K562 (cell line): ENCODE measurements around the gene TGFBR3L. TPM values are rescaled to one million over a fixed set of nuclear protein-coding genes. Genes with fewer than 3 reads are reported as not detected.

ENCODE experiments used
- ATAC-seq: fragments of 200-7000 bp; cut with Tn5 transposase; 3 replicates; pipeline ENCODE4 v1.9.1; 2020; ENCODE audit warnings: moderate library complexity
- BruUV-seq: library from RNA; stranded (reverse); fragments of 400-500 nt; replicated peaks from 2 replicates; lab custom pipeline; 2021; lab: Mats Ljungman, UMichigan
- CTCF ChIA-PET: fragments of 300-600 bp; formaldehyde crosslinking; extraction: SDS; loops from one replicate; lab custom pipeline; 2021; ENCODE audit warnings: low intra/inter-chr PET ratio; lab: Yijun Ruan, JAX
- POLR2A ChIA-PET: fragments of 300-600, 350-650 bp; sonication (Branson Sonifier 250); formaldehyde crosslinking; extraction: SDS; loops from one replicate; lab custom pipeline; 2021; ENCODE audit warnings: antibody characterized with exemption, inconsistent platforms; lab: Yijun Ruan, JAX
- DNase-seq, 4 experiments: peaks; one replicate each; pipeline versions ENCODE4 v3.0.0 to v3.0.0-alpha.2; 2011 to 2018; ENCODE audit warnings: low spot score in 3 of 4, mixed read lengths in 3 of 4; ENCODE audit errors: extremely low read depth in 1 of 4
- FAIRE-seq: peaks from 2 replicates; lab custom pipeline; 2011; peaks lifted over from hg19 to GRCh38; lab: Jason Lieb, UNC
- H2AFZ ChIP-seq: 2 replicates; pipeline ENCODE4 v1.6.0; 2011; ENCODE audit warnings: low read depth, low read length, control low read depth, inconsistent platforms
- H3K27ac ChIP-seq: fragments of 200-600 bp; 3 replicates; pipeline ENCODE4 v1.8.0; 2011; ENCODE audit warnings: low read depth, mild to moderate bottlenecking, control low read depth, inconsistent platforms, low read length, moderate library complexity, mixed read lengths; ENCODE audit errors: extremely low read depth
- H3K27me3 ChIP-seq, 2 experiments: fragments of 300-600 bp in 1 of 2; 2 replicates in 1 of 2; 3 replicates in 1 of 2; pipeline versions ENCODE4 v1.6.0 to v1.8.0; 2011; ENCODE audit warnings: inconsistent platforms in 2 of 2, low read length in 2 of 2, mild to moderate bottlenecking in 1 of 2, mixed read lengths in 1 of 2, moderate library complexity in 1 of 2; ENCODE audit not compliant: control insufficient read depth in 2 of 2, insufficient read depth in 2 of 2
- H3K36me3 ChIP-seq: fragments of 300-600 bp; 3 replicates; pipeline ENCODE4 v1.8.0; 2011; ENCODE audit warnings: mild to moderate bottlenecking, low read length, inconsistent platforms; ENCODE audit not compliant: control insufficient read depth, insufficient read depth
- H3K4me1 ChIP-seq, 2 experiments: fragments of 200-600 bp in 1 of 2; replicated peaks in 1 of 2; 2 replicates in 1 of 2; 3 replicates in 1 of 2; pipeline versions ENCODE4 v1.5.1 to v1.8.0; 2011; ENCODE audit warnings: inconsistent platforms in 2 of 2, low read length in 2 of 2, mild to moderate bottlenecking in 1 of 2, mixed read lengths in 1 of 2, moderate library complexity in 1 of 2; ENCODE audit not compliant: control insufficient read depth in 2 of 2, insufficient read depth in 2 of 2
- H3K4me2 ChIP-seq: 2 replicates; pipeline ENCODE4 v1.6.1; 2011; ENCODE audit warnings: low read length, control low read depth, inconsistent platforms, mixed read lengths; ENCODE audit not compliant: insufficient read depth
- H3K4me3 ChIP-seq: fragments of 200-600 bp; sonication (generic), shearing (Covaris generic); 2 replicates; pipeline ENCODE4 v1.5.1; 2016; ENCODE audit warnings: control low read depth, inconsistent platforms
- H3K79me2 ChIP-seq: fragments of 200-600 bp; 3 replicates; pipeline ENCODE4 v1.8.0; 2011; ENCODE audit warnings: low read length, inconsistent platforms; ENCODE audit not compliant: control insufficient read depth, insufficient read depth
- H3K9ac ChIP-seq, 2 experiments: 2 replicates each; pipeline versions ENCODE4 v1.6.0 to v1.6.1; 2011; ENCODE audit warnings: low read depth in 2 of 2, low read length in 2 of 2, control low read depth in 1 of 2, inconsistent platforms in 1 of 2, mild to moderate bottlenecking in 1 of 2, mixed read lengths in 1 of 2; ENCODE audit not compliant: insufficient read depth in 1 of 2
- H3K9me1 ChIP-seq: one replicate; pipeline ENCODE4 v1.6.0; 2011; ENCODE audit warnings: inconsistent platforms, mild to moderate bottlenecking, low read length, moderate library complexity; ENCODE audit not compliant: control insufficient read depth, insufficient read depth
- H3K9me3 ChIP-seq: replicated peaks from 2 replicates; pipeline ENCODE4 v1.5.1; 2011; ENCODE audit warnings: low read depth, low read length, inconsistent platforms; ENCODE audit not compliant: control insufficient read depth, insufficient read depth
- H4K20me1 ChIP-seq: replicated peaks from 2 replicates; pipeline ENCODE4 v1.6.1; 2011; ENCODE audit warnings: low read length, inconsistent platforms, mixed read lengths; ENCODE audit not compliant: control insufficient read depth, insufficient read depth
- ATF7 ChIP-seq: fragments of 450-650 bp; IDR thresholded peaks from 2 replicates; pipeline ENCODE4 v1.7.1; 2014; ENCODE audit warnings: mild to moderate bottlenecking, moderate library complexity
- CBX5 ChIP-seq: IDR thresholded peaks from 2 replicates; pipeline ENCODE4 v1.6.1; 2014; ENCODE audit warnings: low read depth, borderline replicate concordance
- CREB3L1 ChIP-seq: fragments of 450-650 bp; IDR thresholded peaks from 2 replicates; pipeline ENCODE4 v1.6.1; 2014; ENCODE audit warnings: low read depth, mild to moderate bottlenecking, moderate library complexity, borderline replicate concordance
- CREM ChIP-seq: IDR thresholded peaks from 2 replicates; pipeline ENCODE4 v1.6.1; 2014; ENCODE audit warnings: antibody characterized with exemption, low read depth
- HOMEZ ChIP-seq: fragments of 250-450 bp; sonication (Bioruptor Pico); IDR thresholded peaks from 2 replicates; pipeline ENCODE4 v1.4.0; 2020; ENCODE audit warnings: mild to moderate bottlenecking, moderate library complexity
- KDM2B ChIP-seq: fragments of 250-450 bp; sonication (Bioruptor Pico); IDR thresholded peaks from 2 replicates; pipeline ENCODE4 v1.8.0; 2021; ENCODE audit warnings: mild to moderate bottlenecking, moderate library complexity
- PHF8 ChIP-seq: fragments of 200-600 bp; sonication (generic); IDR thresholded peaks from 2 replicates; pipeline ENCODE4 v1.6.1; 2012; ENCODE audit warnings: mixed run types, mild to moderate bottlenecking, inconsistent platforms, low read length, moderate library complexity, borderline replicate concordance
- PRDM10 ChIP-seq: fragments of 450-650 bp; IDR thresholded peaks from 2 replicates; pipeline ENCODE4 v1.6.1; 2018; ENCODE audit not compliant: partially characterized antibody
- RNF2 ChIP-seq: sonication (generic); IDR thresholded peaks from 2 replicates; pipeline ENCODE4 v1.6.1; 2016
- ZNF175 ChIP-seq: fragments of 200-800 bp; sonication (Bioruptor generic); IDR thresholded peaks from 2 replicates; pipeline ENCODE4 v1.6.1; 2016; ENCODE audit warnings: low read depth, mild to moderate bottlenecking, missing genetic modification characterization, missing compliant biosample characterization
- ZNF184 ChIP-seq: sonication (generic); formaldehyde crosslinking; IDR thresholded peaks from 2 replicates; pipeline ENCODE4 v1.5.0; 2020; ENCODE audit warnings: missing genetic modification reagents
- ZNF263 ChIP-seq: sonication (generic); formaldehyde crosslinking; IDR thresholded peaks from 2 replicates; pipeline ENCODE4 v1.8.0; 2022; ENCODE audit warnings: mild to moderate bottlenecking, missing genetic modification reagents, borderline replicate concordance
- ZNF384 ChIP-seq: IDR thresholded peaks from 2 replicates; pipeline ENCODE4 v1.6.1; 2012; ENCODE audit warnings: low read depth, low read length, improper control_type of control experiment
- ZNF586 ChIP-seq: fragments of 450-650 bp; formaldehyde crosslinking; conservative IDR thresholded peaks from 2 replicates; pipeline ENCODE4 v1.4.0; 2020; ENCODE audit warnings: mild to moderate bottlenecking, moderate library complexity
- ZNF668 ChIP-seq: fragments of 250-450 bp; sonication (Bioruptor Pico); IDR thresholded peaks from 2 replicates; pipeline ENCODE4 v1.8.0; 2022; ENCODE audit warnings: mild to moderate bottlenecking, inconsistent platforms
- ZNF699 ChIP-seq: fragments of 250-450 bp; sonication (Bioruptor Pico); IDR thresholded peaks from 2 replicates; pipeline ENCODE4 v1.8.0; 2021; ENCODE audit warnings: mild to moderate bottlenecking, moderate library complexity; ENCODE audit not compliant: insufficient replicate concordance
- ZNF717 ChIP-seq: fragments of 250-450 bp; sonication (Bioruptor Pico); IDR thresholded peaks from 2 replicates; pipeline ENCODE4 v1.5.0; 2021
- WGBS: fragments of 100-300 bp; shearing (Covaris generic); methylation state at CpG from one replicate; pipeline ENCODE4 v1.1.6; 2016; ENCODE audit warnings: low coverage, mixed read lengths; ENCODE audit not compliant: insufficient coverage; ENCODE audit errors: missing lambda C conversion rate; 5-methylcytosine and 5-hydroxymethylcytosine counted together
- in situ Hi-C: fragments of 300-500 bp; cut with MboI; formaldehyde crosslinking; loops from 4 replicates; pipeline ENCODE4 v1.15.0; 2018; ENCODE audit warnings: inconsistent platforms, mixed read lengths
- intact Hi-C: fragments of 100-400 bp; cut with micrococcal nuclease; formaldehyde crosslinking; loops from 2 replicates; pipeline ENCODE4 v1.14.2; 2022
- polyA plus RNA-seq, 8 experiments: library from polyadenylated mRNA; depleted of rRNA in 4 of 8; stranded (reverse) in 5 of 8; unstranded in 3 of 8; fragments of >200 nt; fragmentation: Nextera tagmentation in 2 of 8; fragmentation: Illumina TruSeq in 1 of 8; extraction: Ambion mirVana in 2 of 8; extraction: Trizol in 1 of 8; gene quantifications; 2 replicates each; pipeline versions ENCODE4 v1.2.1 to v1.2.3, GENCODE V29; 2011 to 2014; ENCODE audit warnings: inconsistent platforms in 1 of 8, missing spikeins in 1 of 8
- total RNA-seq, 7 experiments: library from RNA; depleted of rRNA in 6 of 7; stranded (reverse); fragments of >200 nt in 6 of 7; fragmentation: Illumina TruSeq in 2 of 7; extraction: Trizol in 2 of 7; gene quantifications; 2 replicates each; pipeline versions ENCODE4 v1.2.1 to v1.2.3, GENCODE V29; 2011 to 2021; ENCODE audit warnings: low replicate concordance in 1 of 7

Gene TGFBR3L
- total and polyA plus RNA-seq, 9 of the 15 experiments (the other 6 are each of a cell fraction or from before 2014, with no cell fraction given), result not detected

GRCh38 chr19:7908078-7908699 is 6.4 kb upstream of the TGFBR3L start:
- ATAC-seq, result peak; percentile 16
- no peak overlapping the region; the same call in 1 of the 2 replicates for H3K4me2 ChIP-seq
- peak in 2 of 4 experiments; percentile 50 to 63 for DNase-seq
- ChIA-PET CTCF (no interaction called here), POLR2A (interaction anchor here (0.6 to 1.0 kb wide), 2 partner anchors 12 to 13 kb away, joined by 4 to 8 read pairs; partner anchors contain the start of gene SNAPC2)
- intact Hi-C loops (no loop called here), in situ Hi-C loops (no loop called here)
- H2AFZ ChIP-seq, result no peak overlapping the region
- H3K27ac ChIP-seq, result 0 out of 3 replicates have a peak overlapping the region, but pooled peaks have one; percentile 5
- peaks cover 46% of the 10 kb centered on the region for H3K79me2 ChIP-seq
- peaks cover 8 to 86% of the 10 kb centered on the region in 2 experiments; a peak in 4 of 5 replicates for H3K4me1 ChIP-seq
- 59% methylated on average over 11 of the region's 14 CpGs for WGBS
- no peaks in the 10 kb centered on the region for H3K27me3 ChIP-seq
- no peaks in the 10 kb centered on the region for H4K20me1 ChIP-seq
- BruUV-seq, result no TSS peak
- H3K4me3 ChIP-seq, result no peak overlapping the region
- H3K36me3 ChIP-seq, result peaks cover 61% of the 10 kb centered on the region; the same call in 2 of the 3 replicates
- peak overlapping the region; percentile 43 to 82; a peak in 3 of 4 replicates for H3K9ac ChIP-seq
- H3K9me1 ChIP-seq, result peaks cover 7% of the 10 kb centered on the region
- no peaks in the 10 kb centered on the region for H3K9me3 ChIP-seq
- peak; percentile 49 for FAIRE-seq
- TF ChIP-seq KDM2B (CRISPR knock-in tag) (no peak), ZNF263 (CRISPR knock-in tag) (no peak), ZNF699 (CRISPR knock-in tag) (no peak), PHF8 (no peak), ATF7 (peak; percentile 38; the same call in 1 of the 2 replicates), ZNF175 (CRISPR knock-in tag) (no peak), HOMEZ (no peak), ZNF668 (CRISPR knock-in tag) (no peak), PRDM10 (peak; percentile 29), ZNF384 (peak; percentile 97), CREM (peak; percentile 52), RNF2 (no peak), CBX5 (no peak), CREB3L1 (no peak), ZNF586 (CRISPR knock-in tag) (no peak), ZNF717 (CRISPR knock-in tag) (no peak), ZNF184 (CRISPR knock-in tag) (no peak)
